Measurements from ENCODE around the gene CIDEA.
"Not testable (repeated sequence)": the region's sequence is repeated elsewhere in the genome, so short reads cannot be mapped to it uniquely, and the experiment has no call there.

The CIDEA gene

GRCh38 chr18:12254136-12254819 is at the start of gene CIDEA:
TSS of gene CIDEA (plus strand) at chr18:12254361. CDS start at chr18:12254384, 23 bp downstream.
- POLR2A ChIA-PET (ENCODE audit: low non-redundant PET) = no interaction called here
- no peak for TF ChIP-seq CTCF (conservative IDR thresholded peaks at IDR 0.05; ENCODE audit: low read depth)
- no peak for DNase-seq (ENCODE audit: low spot score)
- no peak within 1 kb of the TSS for H3K27ac ChIP-seq
- CTCF ChIA-PET = interaction anchor here (0.6 to 0.7 kb wide), 2 partner anchors 19 to 22 kb away, joined by 3 to 7 read pairs; no protein-coding TSS in a partner anchor

DNA sequence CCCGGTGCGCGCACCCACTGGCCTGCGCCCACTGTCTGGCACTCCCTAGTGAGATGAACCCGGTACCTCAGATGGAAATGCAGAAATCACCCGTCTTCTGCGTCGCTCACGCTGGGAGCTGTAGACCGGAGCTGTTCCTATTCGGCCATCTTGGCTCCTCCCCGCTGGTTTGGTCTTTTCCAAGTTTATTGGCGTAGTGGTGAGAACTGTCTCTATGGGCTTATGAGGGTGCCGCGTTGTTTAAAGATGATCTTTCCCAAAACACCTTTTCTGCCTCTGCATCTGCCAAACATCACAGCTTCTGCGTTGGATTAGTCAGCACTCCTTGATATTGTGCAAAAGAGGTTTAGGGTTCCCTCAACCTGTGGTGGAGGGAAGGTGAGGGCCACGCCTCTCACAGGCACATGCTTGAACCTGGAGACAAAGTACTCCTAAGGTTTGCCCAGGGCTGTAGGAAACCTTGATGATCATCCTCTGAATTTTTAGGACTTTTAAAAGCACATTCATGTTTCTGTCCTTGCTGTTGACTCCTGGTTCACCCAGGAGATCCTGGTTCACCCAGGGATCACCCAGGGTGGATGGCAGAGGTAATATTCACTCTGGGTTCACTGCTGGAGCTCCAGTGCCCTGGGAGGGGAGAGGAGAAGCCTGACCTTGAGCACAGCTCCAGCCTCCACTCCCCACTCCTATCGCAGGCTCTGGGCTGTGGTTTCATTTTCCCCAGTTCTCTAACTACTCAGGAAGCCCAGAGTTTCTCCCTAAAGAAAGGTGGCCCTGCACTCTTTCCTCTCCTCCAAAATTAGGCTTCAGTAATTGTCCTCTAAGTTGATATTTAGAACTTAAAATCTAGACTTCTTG is 45.6 kb upstream of the CIDEA start:
- POLR2A ChIA-PET (ENCODE audit: low non-redundant PET); CTCF ChIA-PET; DNase-seq (ENCODE audit: low spot score): not testable (repeated sequence)
- H3K27ac ChIP-seq = peak overlapping the region; percentile 47

DNA sequence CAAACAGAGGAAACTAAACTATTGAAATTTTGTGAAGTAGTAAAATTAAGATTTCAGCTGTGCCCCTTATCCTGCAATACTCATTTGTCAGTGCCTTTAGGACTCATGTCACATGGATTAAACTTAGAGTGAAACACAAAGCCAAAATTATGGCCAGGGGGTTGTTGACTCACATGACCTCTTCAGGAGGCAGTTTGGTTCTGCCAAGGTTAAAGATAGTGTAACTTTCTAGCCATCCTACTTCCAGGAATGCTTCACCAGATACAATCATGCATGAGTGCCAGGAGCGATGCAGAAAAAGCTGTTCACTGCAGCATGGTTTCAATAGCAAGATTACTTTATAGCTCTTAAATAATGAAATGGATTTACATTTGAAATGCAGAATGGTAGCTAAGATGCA is 41.9 kb upstream of the CIDEA start:
- CTCF ChIA-PET = interaction anchor here (0.6 kb wide), 1 partner anchor 385 kb away, joined by 3 read pairs; no protein-coding TSS in a partner anchor
- POLR2A ChIA-PET (ENCODE audit: low non-redundant PET); H3K27ac ChIP-seq; DNase-seq (ENCODE audit: low spot score): not testable (repeated sequence)

GRCh38 chr18:12214296-12215005 is 39.7 kb upstream of the CIDEA start:
- POLR2A ChIA-PET (ENCODE audit: low non-redundant PET); H3K27ac ChIP-seq; DNase-seq (ENCODE audit: low spot score); CTCF ChIA-PET: not testable (repeated sequence)

DNA sequence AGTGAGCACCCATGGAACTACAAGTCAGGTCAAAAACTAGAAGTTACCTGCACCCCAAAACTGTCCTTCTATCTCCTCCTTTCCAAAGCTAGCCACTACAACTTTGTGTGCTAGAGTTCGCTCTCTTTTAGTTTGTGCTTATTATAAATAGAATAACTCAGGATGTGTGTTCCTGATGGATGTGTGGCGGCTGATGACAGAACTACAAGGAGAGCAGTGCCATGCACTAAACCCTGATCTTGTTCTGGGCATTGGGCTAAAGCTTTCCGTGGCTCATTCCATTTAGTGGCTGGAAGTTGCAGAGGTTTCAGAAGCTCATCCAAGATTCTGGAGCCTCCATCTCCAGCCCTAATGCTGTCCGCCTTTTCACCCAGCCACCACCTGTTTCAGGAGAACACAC is 37.7 kb upstream of the CIDEA start:
- CTCF ChIA-PET = not testable (repeated sequence)

DNA sequence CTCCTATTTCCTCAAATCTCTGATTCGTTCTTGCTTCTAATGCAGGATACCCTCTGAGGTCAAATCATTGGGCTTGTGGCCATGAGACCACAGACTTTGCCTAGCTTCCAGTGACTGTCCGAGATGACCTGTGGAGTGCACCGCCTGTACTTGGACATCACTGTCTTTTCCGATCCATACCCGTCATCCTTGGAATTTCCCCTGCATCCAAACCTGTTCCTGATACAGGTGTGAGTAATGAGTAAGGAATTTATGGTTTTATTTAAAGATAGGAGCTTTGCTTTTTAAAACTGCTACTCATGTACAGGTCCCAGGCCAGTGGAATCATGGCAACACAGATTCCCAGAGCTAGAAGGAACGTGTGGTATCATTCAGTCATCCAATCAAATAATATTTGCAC is 35.6 kb upstream of the CIDEA start:
- DNase-seq (ENCODE audit: low spot score); POLR2A ChIA-PET (ENCODE audit: low non-redundant PET); CTCF ChIA-PET; H3K27ac ChIP-seq: not testable (repeated sequence)

More for the DNA sequence above, 37.7 kb upstream of the CIDEA start:
- POLR2A ChIA-PET (ENCODE audit: low non-redundant PET); H3K27ac ChIP-seq; DNase-seq (ENCODE audit: low spot score): not testable (repeated sequence)

GRCh38 chr18:12222041-12222440 is 32.1 kb upstream of the CIDEA start:
- POLR2A ChIA-PET (ENCODE audit: low non-redundant PET); CTCF ChIA-PET; H3K27ac ChIP-seq; DNase-seq (ENCODE audit: low spot score): not testable (repeated sequence)

- CTCF ChIA-PET = interaction anchor here (0.7 kb wide), 1 partner anchor 15 kb away, joined by 7 read pairs; no protein-coding TSS in a partner anchor
- POLR2A ChIA-PET (ENCODE audit: low non-redundant PET) = not testable (repeated sequence)
Observed at GRCh38 chr18:12223326-12223725, 30.8 kb upstream of the CIDEA start.

GRCh38 chr18:12226807-12227206 is 27.4 kb upstream of the CIDEA start:
- H3K27ac ChIP-seq; DNase-seq (ENCODE audit: low spot score); CTCF ChIA-PET; POLR2A ChIA-PET (ENCODE audit: low non-redundant PET): not testable (repeated sequence)

More at GRCh38 chr18:12223326-12223725, 30.8 kb upstream of the CIDEA start:
- not testable (repeated sequence) for H3K27ac ChIP-seq; DNase-seq (ENCODE audit: low spot score)

GRCh38 chr18:12227399-12228186 is 26.6 kb upstream of the CIDEA start:
- H3K27ac ChIP-seq; DNase-seq (ENCODE audit: low spot score); POLR2A ChIA-PET (ENCODE audit: low non-redundant PET); CTCF ChIA-PET: not testable (repeated sequence)

GRCh38 chr18:12228308-12228707 is 25.9 kb upstream of the CIDEA start:
- POLR2A ChIA-PET (ENCODE audit: low non-redundant PET); H3K27ac ChIP-seq; CTCF ChIA-PET; DNase-seq (ENCODE audit: low spot score): not testable (repeated sequence)

- DNase-seq (ENCODE audit: low spot score); CTCF ChIA-PET; H3K27ac ChIP-seq; POLR2A ChIA-PET (ENCODE audit: low non-redundant PET): not testable (repeated sequence)
Observed at GRCh38 chr18:12230561-12230960, 23.6 kb upstream of the CIDEA start.
